Inflammatory macrophage treated with lipopolysaccharide for 4 hours (primary cell): ENCODE data around the gene GSTK1.
A peak's percentile ranks its signal among the peaks of the same experiment; 100 is the strongest.
"Not testable (repeated sequence)": the region's sequence is repeated elsewhere in the genome, so short reads cannot be mapped to it uniquely, and the experiment has no call there.

Experiments used
- DNase-seq: peaks from one replicate; pipeline ENCODE4 v3.0.0-alpha.2; 2020

Gene GSTK1

GRCh38 chr7:143239813-143240212 is 23.4 kb upstream of the GSTK1 start:
- DNase-seq, result peak; percentile 95

DNA sequence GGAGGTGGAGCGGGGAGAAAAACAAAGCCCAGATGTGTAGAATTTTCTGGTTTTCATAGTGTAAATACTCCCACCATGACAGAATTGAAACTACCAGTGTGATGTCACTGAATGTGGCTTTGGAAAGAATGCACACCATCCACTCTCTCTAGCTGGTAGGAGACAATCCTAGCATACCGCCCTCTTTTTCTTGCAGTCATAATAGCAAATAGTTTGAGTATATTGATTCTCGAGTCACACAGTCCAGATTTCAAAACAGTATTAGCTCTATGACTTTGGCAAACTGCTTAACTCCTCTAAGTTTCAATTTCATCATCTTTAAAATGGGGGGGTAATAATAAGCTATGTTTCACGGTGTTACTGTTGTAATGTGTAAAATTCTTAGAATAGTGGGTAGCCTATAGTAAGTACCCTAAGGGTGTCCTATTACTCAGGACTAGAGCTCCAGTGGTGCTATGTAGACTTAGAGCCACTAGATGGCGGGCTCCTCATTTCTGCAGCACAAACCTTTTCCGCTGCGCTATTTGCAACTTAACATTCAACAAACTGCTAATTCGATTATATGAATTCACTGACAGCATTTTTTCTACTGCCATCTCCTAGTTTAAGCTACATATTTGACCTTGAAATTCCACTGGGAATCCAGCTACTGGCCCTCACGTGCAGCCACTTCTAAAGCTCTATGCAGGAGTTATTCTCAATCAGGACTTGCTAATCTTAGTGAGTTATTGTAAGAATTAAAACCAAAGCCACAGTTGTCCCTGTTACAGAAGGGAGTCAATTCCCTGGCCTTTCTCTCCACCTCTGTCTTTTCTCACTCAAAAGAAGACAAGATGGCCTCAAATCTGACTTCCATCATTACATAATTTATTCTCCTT is 22.7 kb upstream of the GSTK1 start:
- peak; percentile 75 for DNase-seq

DNA sequence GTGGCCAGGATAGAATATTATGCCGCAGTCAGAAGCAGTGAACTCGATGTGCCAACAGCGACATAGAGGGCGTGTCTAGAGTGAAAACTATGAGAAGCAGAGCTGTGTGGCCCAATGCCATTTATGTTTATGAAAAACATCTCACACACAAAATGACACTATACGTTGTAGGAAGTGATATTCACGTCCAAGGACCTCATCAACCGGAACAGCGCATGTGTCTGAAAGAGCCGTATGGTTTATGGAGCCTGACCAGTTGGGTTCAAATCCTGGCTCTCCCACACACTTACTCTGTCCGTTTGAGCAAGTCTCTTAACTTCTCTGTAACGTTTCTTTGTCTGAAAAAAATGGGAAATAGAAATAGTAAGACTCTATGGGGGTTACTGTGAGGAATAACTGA is 20.9 kb upstream of the GSTK1 start:
- peak; percentile 63 for DNase-seq

GRCh38 chr7:143243111-143243510 is 20.1 kb upstream of the GSTK1 start:
- no peak for DNase-seq

DNA sequence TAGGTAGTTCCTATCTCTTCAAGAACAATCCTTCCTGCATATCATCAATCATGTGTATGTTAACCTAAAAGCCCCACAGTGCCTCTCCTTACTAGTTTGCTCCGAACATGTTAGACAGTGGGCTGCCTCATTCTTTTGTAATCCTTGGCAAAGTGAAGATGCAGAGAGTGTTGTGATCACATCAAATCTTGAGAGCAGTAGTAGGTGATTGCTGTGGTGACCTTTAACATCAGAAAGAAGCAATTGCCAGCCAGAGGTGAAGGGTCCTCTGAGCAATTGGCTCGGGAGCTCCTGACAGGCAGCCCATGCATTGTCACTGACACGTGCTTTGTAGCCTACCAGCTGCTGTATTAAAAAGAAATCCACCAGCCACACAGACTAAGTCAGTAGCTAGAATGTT is 19.6 kb upstream of the GSTK1 start:
- DNase-seq, result no peak

- no peak for DNase-seq
These were observed 18.9 kb upstream of the GSTK1 start for GRCh38 chr7:143244321-143244720.

DNA sequence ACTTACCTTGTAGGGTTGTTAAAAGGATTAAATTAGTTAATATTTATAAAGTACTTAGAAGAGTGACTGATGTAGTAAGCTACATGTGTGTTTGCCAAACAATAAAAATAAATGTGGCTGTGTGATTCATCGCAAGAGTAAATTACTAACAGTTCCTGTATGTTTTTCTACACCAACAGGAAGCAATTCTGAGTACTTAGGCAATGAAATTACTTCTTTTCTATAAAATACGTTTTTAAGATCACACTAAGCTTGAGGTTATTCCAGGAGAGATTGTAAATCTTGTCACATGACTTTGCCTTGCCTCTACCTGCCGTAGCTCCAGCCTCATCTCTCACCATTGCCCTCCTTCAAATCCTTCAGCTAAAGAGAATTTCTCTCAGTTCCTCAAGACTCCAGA is 18.1 kb upstream of the GSTK1 start:
- peak; percentile 83 for DNase-seq

DNA sequence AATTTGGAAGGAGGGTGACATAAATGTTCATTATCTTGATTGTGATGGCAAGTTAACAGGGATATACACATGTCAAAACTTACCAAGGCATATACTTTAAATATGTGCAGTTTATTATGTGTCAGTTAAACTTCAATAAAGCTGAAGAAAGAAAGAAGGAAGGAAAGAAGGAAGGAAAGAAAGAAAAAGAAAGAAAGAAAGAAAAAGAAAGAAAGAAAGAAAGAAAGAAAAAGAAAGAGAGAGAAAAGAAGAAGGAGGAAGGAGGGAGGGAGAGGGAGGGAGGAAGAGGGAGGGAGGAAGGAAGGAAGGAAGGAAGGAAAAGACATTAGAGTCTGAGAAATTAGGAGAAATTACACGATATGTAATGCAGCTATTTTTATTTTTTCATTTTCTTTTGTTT is 15.9 kb upstream of the GSTK1 start:
- no peak for DNase-seq

GRCh38 chr7:143248761-143249354 is 14.4 kb upstream of the GSTK1 start:
- DNase-seq, result peak; percentile 57

DNA sequence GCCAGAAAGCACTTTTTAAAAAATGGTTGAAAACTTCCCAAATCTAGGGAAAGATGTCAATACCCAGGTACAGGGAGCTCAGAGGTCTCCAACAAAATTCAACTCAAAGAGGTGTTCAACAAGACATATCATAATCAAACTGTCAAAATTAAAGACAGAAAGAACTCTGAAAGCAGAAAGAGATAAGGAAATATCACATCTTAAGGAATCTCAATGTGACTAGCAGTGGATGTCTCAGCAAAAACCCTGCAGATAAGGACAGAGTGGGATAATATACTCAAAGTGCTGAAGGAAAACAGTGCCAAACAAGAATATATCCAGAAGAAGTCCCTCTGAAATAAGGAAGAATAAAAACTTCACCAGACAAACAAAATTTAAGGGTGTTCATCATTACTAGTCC is 13.0 kb upstream of the GSTK1 start:
- no peak for DNase-seq

DNA sequence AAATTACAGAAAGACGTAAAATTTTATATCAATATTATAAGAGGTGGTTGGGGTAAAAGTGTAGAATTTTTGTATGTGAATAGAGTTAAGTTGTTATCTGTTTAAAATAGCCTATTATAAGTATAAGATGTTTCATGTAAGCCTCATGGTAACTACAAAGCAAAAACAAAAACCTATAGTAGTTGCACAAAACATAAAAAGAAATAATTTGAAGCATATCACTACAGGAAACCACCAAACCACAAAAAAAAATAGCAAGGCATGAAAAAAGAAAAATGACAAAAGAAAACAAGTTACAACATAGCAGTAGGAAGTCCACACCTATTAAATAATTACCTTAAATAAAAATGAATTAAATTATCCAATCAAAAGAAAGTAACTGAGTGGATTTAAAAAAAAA is 12.4 kb upstream of the GSTK1 start:
- DNase-seq, result no peak

- DNase-seq, result no peak
These were observed 11.2 kb upstream of the GSTK1 start for GRCh38 chr7:143252006-143252405.

DNA sequence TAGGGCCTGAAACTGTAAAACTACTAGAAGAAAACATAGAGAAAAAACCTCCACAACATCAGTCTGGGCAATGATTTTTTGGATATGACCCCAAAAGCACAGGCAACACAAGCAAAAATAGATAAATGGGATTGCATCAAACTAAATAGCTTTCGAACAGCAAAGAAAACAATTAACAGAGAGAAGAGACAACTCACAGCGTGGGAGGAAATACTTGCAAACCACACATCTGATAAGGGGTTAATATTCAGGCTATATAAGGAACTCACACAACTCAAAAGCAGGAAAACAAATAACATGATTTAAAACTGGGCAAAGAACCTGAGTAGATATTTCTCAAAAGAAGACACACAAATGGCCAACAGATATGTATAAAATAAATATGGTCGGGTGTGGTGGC is 7.7 kb upstream of the GSTK1 start:
- DNase-seq, result no peak

DNA sequence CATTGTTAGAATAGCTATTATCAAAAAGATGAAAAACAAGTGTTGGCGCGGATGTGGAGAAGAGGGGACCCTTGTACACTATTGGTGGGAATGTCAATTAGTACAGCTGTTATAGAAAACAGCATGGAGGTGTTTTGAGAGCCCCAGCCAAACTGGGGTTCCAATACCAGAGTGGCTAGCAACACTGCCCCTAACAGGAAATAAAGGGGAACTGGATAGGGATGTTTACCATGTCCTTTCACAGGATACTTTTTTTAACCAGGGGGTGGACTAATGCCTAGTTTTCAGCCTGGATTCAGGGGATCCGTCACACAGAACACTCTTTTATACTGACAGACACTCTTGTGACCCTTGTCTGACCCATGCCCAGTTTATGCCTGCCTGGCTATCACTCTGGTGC is 6.9 kb upstream of the GSTK1 start:
- no peak for DNase-seq

DNA sequence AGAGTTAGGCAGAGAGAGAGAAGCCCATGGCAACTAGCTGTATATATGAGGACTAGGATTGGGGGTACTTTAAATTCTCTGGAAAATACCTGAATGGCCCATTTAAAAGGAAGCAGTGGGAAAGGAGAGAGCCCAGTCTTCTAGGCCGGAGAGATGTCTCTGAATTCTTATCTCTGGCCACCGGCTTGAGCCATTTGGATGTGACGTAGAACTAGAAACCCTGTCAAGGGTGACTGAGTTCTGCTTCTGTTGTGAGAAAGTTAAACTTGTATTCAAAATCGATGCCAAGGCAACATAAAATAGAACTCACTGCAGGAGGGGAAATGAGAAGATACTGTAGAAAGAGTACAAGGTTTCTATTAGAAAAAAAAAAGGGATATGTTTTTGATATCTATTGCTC is 6.3 kb upstream of the GSTK1 start:
- DNase-seq, result no peak

GRCh38 chr7:143257501-143257900 is 5.7 kb upstream of the GSTK1 start:
- DNase-seq, result no peak

- peak; percentile 61 for DNase-seq
These were observed 4.4 kb upstream of the GSTK1 start for GRCh38 chr7:143258831-143259230.

GRCh38 chr7:143259765-143260164 is 3.5 kb upstream of the GSTK1 start:
- no peak for DNase-seq

- DNase-seq, result no peak
These were observed 1.3 kb upstream of the GSTK1 start for GRCh38 chr7:143261901-143262300.

DNA sequence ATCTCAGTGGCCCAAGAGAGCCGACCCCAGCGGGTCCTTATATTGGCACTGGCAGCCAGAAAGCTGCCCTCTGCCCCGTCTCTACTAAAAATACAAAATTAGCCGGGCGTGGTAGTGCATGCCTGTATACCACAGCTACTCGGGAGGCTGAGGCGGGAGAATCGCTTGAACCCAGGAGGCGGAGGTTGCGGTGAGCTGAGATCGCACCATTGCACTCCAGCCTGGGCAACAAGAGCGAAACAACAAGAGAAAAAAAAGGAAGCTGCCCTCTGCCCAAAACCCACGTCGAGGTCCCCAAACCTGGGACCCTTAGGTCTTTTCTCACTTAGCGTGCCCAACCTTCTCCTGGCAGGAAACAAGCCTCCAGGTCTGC is 941 bp downstream of the GSTK1 start:
- not testable (repeated sequence) for DNase-seq

- no peak for DNase-seq
These were observed 1.9 kb downstream of the GSTK1 start for GRCh38 chr7:143265017-143265693.

GRCh38 chr7:143269251-143269650 is 6.0 kb downstream of the GSTK1 start:
- DNase-seq, result no peak

DNA sequence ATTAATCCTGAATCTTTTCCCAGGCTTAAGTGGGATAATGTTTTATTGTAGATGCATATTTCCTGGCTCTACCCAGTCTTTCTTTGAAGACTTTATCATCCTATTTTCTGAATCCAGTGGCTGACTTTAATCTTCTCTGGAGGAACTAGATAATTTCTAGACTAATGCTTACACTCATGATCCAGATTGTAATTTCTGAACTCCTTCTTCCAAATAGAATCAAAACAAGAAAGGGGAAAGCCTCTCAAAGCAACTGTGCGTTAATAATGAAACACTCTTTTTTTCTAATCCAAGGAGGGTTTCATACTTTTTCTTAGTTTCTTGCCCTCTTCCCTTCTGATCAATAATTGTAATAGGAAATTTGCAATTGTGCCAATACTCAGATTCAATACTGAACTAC is 8.0 kb downstream of the GSTK1 start:
- DNase-seq, result no peak

DNA sequence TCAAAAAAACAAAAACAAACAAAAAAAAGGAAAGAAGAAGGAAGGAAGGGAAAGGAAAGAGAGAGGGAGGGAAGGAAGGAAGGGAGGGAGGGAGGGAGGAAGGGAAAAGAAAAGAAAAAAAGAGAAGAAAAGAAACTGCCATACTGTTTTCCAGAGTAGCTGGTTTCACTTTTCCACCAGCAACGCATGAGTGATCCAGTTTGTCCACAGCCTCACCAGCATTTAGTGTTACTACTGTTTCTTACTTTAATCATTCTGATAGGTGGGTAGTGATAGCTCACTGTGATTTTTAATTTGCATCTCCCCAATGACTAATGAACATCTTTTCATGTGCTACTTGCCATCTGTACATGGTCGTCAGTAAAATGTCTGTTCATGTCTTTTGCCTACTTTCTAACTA is 9.6 kb downstream of the GSTK1 start:
- DNase-seq, result no peak
